Measurements from ENCODE around the gene DEDD. TPM values are rescaled to one million over a fixed set of nuclear protein-coding genes. Genes with fewer than 3 reads are reported as not detected.

Gene DEDD
- total RNA-seq, 6 donors from 2014 or later, result 26.7 to 45.1 (median 35.1) TPM

- Histone ChIP-seq H3K36me3 (no peaks in the 10 kb centered on the region), H3K9me3 (no peaks in the 10 kb centered on the region), H3K4me1 (peaks cover 21 to 34% (median 31%) of the 10 kb centered on the region in 4 donors), H3K4me3 (no peak overlapping the region), H3K27me3 (no peaks in the 10 kb centered on the region), H3K27ac (no peak overlapping the region)
- DNase-seq (peak in 1 of 2 donors; percentile 49), ATAC-seq (ENCODE audit: low FRiP score in 2 of 2) (no peak)
- TF ChIP-seq EP300 (IDR thresholded peaks at IDR 0.05) (no peak), CTCF (IDR thresholded peaks at IDR 0.05) (no peak)
- WGBS, 2 donors, result 96% methylated on average over 14 of the region's 14 CpGs
Observed at GRCh38 chr1:161094481-161094880, 38.0 kb downstream of the DEDD start.

- ATAC-seq (ENCODE audit: low FRiP score in 2 of 2) (no peak), DNase-seq (no peak)
- H3K27ac ChIP-seq, result no peak overlapping the region
- TF ChIP-seq CTCF (IDR thresholded peaks at IDR 0.05) (no peak), POLR2A (IDR thresholded peaks at IDR 0.05) (no peak), EP300 (IDR thresholded peaks at IDR 0.05) (no peak), POLR2AphosphoS5 (IDR thresholded peaks at IDR 0.05) (no peak)
- no peaks in the 10 kb centered on the region for H3K27me3 ChIP-seq
- H3K4me3 ChIP-seq, result no peak overlapping the region
- no peaks in the 10 kb centered on the region for H3K36me3 ChIP-seq
- H3K9me3 ChIP-seq, result no peaks in the 10 kb centered on the region
- 70 to 79% methylated on average over 3 of the region's 3 CpGs for WGBS, 2 donors
- H3K4me1 ChIP-seq, result peaks cover 8 to 30% (median 20%) of the 10 kb centered on the region in 4 donors
Observed at GRCh38 chr1:161092621-161093028, 39.8 kb downstream of the DEDD start.

GRCh38 chr1:161091796-161092507 is 40.5 kb downstream of the DEDD start:
- Histone ChIP-seq H3K4me3 (no peak overlapping the region), H3K27ac (no peak overlapping the region), H3K9me3 (no peaks in the 10 kb centered on the region), H3K27me3 (no peaks in the 10 kb centered on the region), H3K4me1 (peaks cover 3 to 29% (median 18%) of the 10 kb centered on the region in 4 donors), H3K36me3 (no peaks in the 10 kb centered on the region)
- no peak for DNase-seq
- WGBS, 2 donors, result 92% methylated on average over 7 of the region's 7 CpGs
- TF ChIP-seq CTCF (IDR thresholded peaks at IDR 0.05) (no peak), POLR2AphosphoS5 (IDR thresholded peaks at IDR 0.05) (no peak), EP300 (IDR thresholded peaks at IDR 0.05) (no peak), POLR2A (IDR thresholded peaks at IDR 0.05) (no peak)
- no peak for ATAC-seq (ENCODE audit: low FRiP score in 2 of 2)

- Histone ChIP-seq H3K9me3 (no peaks in the 10 kb centered on the region), H3K36me3 (no peaks in the 10 kb centered on the region), H3K4me1 (peaks cover 0 to 33% (median 19%) of the 10 kb centered on the region in 4 donors), H3K4me3 (no peak overlapping the region), H3K27me3 (no peaks in the 10 kb centered on the region), H3K27ac (no peak overlapping the region)
- ATAC-seq (ENCODE audit: low FRiP score in 2 of 2), result no peak
- 90 to 91% methylated on average over 5 of the region's 5 CpGs for WGBS, 2 donors
- DNase-seq, result no peak
- TF ChIP-seq CTCF (IDR thresholded peaks at IDR 0.05), result no peak
- no peak for TF ChIP-seq POLR2AphosphoS5 (IDR thresholded peaks at IDR 0.05)
- TF ChIP-seq POLR2A (IDR thresholded peaks at IDR 0.05), result no peak
- no peak for TF ChIP-seq EP300 (IDR thresholded peaks at IDR 0.05)
Observed at GRCh38 chr1:161091093-161091492, 41.4 kb downstream of the DEDD start.

GRCh38 chr1:161090617-161091016 is 41.9 kb downstream of the DEDD start:
- Histone ChIP-seq H3K27me3 (no peaks in the 10 kb centered on the region), H3K4me3 (no peak overlapping the region), H3K36me3 (no peaks in the 10 kb centered on the region), H3K4me1 (peaks cover 0 to 37% (median 20%) of the 10 kb centered on the region in 4 donors), H3K9me3 (no peaks in the 10 kb centered on the region), H3K27ac (no peak overlapping the region)
- TF ChIP-seq POLR2A (IDR thresholded peaks at IDR 0.05), result no peak
- WGBS, 2 donors, result 79 to 90% methylated on average over 3 of the region's 3 CpGs
- no peak for DNase-seq
- ATAC-seq (ENCODE audit: low FRiP score in 2 of 2), result no peak
